DMS 273 (cell line): ENCODE data around the gene STK11.

Experiments used
- DNase-seq: peaks from one replicate; lab custom pipeline; 2025; ENCODE audit not compliant: unreplicated experiment; lab: John Stamatoyannopoulos, UW

The STK11 gene, protein sequence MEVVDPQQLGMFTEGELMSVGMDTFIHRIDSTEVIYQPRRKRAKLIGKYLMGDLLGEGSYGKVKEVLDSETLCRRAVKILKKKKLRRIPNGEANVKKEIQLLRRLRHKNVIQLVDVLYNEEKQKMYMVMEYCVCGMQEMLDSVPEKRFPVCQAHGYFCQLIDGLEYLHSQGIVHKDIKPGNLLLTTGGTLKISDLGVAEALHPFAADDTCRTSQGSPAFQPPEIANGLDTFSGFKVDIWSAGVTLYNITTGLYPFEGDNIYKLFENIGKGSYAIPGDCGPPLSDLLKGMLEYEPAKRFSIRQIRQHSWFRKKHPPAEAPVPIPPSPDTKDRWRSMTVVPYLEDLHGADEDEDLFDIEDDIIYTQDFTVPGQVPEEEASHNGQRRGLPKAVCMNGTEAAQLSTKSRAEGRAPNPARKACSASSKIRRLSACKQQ

DNA sequence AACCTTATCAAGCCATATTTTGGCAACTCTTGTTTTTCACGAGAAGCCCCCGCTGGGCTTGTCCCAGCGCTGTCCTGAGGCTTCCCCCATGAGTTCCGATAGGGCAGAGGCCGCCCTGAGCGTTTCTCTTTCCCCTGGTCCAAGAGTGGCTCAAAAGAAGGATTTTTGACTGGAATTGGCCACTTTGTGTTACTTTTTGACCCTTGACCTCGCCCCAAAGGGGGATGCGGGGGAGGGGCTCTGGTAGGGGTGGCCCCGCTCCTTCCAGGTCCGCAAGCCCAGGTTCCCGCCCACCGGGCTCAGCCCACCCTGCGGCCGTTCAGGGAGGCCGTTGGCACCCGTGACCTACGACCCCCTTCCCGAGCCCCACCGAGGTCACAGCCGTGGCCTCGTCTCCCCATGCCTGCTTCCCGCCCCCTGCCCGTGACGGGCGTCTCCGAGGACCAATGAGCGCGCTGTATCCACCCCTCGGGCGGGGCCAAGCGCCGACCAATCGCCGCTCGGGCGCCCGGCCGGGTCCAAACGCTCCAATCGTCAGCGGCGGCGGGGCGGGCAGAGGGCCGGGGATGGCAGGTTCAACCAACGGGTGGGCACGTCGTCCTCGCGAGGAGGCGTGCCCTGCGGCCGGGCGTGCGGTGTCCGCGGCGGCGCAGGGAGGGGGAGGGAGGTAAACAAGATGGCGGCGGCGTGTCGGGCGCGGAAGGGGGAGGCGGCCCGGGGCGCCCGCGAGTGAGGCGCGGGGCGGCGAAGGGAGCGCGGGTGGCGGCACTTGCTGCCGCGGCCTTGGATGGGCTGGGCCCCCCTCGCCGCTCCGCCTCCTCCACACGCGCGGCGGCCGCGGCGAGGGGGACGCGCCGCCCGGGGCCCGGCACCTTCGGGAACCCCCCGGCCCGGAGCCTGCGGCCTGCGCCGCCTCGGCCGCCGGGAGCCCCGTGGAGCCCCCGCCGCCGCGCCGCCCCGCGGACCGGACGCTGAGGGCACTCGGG lies at the start of gene STK11:
Gene STK11, plus strand, starts transcription at position 665 of the 986 bp plus-strand sequence. CDS start 1,136 bp downstream, outside the sequence.
- DNase-seq = peak; percentile 99

DNA sequence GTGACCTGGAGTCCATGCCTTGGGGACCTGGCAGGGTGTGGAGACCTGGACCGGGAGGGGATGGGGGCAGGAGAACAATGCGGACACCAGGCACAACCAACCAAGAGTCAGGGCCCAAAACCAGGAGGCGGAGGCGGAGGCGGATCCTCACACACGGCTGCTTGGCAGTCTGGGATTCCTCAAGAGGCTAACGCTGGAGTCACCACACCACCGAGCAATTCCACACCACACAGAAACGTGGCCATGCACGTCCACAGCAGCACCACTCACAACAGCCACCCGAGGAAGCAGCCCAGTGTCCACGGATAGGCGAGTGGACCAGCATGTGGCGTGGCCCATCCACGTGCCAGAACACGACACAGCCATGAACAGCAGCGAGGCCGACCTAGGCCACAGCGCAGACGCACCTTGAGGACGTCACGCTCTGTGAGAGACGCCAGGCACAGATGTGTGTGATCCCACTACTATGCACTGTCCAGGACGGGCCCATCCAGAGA lies 49.2 kb upstream of the STK11 start:
- no peak for DNase-seq

DNA sequence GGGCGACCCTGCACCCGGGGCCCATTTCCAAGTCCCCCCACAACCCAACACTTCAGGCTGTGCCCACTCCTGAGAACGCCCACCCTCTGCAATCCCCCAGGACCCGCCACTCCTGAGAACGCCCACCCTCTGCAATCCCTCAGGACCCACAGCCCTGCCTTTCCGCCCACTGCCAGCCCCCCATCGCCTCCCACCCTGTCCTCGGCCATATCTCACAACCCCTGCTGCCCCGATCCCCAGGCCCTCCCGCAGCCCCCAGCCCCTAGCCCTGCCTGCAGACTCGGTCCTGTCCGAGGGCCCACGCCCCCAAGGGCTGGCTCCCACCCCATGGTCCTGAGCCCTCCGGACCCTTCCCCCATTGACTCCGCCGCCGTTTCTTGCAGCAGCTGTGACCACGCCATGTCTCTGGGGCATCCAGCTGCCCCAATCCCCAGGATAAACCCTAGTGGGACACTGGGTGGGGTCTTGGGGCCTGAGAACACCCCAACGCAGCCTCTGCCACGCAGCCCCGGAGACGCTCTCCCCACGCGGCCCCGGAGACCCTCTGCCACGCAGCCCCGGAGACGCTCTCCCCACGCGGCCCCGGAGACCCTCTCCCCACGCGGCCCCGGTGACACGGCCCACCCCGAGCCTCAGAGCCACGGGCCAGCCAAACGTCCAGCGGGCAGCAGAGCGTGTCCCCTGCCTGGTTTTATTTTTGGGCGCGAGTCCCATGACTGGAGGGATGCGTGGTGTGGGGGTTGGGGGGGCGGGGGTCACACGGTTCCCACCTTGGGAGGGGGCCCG lies 48.6 kb upstream of the STK11 start:
- DNase-seq = no peak

DNA sequence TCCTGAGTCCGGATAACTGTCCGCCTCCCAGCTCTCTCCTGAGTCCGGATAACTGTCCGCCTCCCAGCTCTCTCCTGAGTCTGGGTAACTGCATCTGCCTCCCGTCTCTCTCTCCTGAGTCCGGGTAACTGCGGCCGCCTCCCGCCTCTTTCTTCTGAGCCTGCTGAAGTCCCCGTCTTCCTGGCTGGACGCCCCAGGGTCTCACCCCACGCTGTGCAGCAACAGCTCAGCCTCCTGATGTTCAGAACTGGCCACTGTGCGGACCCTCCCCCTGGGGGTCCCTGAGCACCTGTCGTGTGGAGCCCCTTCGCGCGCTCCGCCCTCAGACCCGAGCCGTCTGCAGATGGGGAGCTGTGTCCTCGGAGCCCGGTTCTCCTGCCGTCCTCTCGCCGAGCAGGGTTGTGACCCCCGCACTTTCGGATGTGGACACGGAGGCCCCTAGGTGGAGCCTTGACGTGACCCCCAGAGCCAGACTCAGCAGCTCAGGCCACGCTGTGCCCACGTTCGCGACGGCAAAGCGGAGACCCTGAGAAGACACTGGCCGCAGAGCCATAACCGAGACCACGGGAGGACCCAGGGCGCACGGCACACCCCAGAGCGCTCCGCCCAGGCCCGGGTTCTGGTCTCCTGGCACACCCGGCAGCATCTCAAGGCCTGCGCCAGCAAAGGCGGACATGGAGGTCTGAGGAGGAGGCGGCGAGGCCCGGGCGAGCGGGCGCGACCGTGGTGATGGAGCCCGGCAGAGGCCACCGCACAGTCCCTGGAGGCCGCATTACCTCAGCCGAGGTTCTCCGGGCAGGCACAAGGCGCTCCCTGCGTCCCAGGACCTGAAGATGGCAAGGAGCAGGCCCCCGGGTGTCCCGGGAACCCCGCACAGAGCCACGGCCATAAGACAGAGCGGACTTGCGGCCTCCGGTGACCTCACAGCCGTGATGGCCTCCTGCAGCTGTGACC lies 47.4 kb upstream of the STK11 start:
- DNase-seq = no peak

DNA sequence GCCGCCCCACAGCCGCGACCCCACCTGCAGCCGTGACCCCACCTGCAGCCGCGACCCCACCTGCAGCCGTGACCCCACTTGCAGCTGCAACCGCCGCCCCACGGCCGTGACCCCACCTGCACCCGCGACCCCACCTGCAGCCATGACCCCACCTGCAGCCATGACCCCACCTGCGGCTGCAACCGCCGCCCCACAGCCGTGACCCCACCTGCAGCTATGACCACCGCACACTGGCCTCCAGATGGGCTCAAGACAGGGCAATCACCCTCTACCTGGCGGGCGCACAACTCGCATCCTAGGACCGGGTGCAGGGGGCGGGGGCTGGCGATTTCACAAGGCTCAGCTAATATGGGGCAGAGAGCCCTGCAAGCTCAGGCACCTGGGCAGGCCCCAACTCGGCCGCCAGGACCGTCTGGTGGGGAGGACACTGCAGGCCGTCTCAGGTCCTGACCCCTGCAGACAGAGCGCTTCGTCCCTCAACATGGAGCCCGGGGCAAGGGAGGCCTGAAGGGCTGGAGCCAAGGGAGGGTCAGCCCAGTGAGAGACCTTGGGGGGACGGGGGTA lies 46.6 kb upstream of the STK11 start:
- DNase-seq = no peak

DNA sequence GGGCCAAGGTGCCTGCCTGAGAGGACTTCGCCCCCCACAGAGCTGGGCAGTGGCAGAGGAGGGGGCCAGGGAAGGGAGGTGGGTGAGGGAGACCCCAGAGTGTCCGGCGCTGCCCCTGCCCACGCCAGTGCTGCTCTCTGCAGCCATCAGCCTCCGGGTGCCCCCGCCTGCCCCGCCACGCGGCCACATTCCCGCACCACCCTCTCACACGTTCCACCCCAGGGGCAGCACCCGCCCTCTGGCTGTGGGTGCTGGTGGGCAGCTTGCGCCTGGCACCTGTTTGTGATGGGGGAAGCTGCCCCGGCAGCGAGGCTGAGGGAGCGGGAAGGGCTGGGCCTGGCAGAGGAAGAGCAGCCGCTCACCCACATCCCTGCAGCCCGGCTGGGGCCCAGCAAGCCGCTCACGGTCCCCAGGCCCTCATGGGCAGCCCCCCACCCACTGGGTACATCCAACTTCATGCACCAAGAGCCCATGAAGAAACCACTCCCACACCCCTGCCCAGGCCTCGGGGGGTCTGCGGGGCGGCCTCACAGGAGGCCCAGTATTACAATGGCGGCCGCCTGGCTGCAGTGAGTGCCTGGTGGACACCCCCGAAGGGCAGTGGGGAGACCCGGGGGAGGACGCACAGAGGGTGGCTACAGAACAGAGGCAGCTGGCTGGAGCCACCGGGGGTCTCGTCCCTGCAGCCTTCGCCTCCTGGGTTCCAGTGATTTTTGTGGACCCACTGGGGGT lies 45.5 kb upstream of the STK11 start:
- DNase-seq = no peak

DNA sequence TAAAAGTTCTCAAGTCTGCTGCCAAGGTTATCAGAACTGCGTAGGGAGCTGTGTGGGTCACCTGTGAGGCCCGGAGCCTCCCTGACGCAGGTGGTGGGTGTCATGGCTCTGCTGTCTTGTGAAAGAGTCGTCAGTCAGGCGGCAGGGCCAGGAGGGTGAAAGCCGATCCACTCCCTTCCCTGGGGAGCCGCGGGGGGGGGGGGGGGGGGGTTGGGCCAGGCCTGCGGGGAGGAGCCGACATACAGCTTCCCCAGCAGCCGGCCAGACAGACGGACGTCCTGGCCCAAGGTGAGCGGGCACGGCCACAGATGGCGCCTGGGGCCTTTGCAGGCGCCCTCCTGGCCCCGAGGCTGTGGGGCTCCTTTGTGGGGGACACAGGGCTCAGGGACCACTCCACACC lies 43.9 kb upstream of the STK11 start:
- peak; percentile 66 for DNase-seq

DNA sequence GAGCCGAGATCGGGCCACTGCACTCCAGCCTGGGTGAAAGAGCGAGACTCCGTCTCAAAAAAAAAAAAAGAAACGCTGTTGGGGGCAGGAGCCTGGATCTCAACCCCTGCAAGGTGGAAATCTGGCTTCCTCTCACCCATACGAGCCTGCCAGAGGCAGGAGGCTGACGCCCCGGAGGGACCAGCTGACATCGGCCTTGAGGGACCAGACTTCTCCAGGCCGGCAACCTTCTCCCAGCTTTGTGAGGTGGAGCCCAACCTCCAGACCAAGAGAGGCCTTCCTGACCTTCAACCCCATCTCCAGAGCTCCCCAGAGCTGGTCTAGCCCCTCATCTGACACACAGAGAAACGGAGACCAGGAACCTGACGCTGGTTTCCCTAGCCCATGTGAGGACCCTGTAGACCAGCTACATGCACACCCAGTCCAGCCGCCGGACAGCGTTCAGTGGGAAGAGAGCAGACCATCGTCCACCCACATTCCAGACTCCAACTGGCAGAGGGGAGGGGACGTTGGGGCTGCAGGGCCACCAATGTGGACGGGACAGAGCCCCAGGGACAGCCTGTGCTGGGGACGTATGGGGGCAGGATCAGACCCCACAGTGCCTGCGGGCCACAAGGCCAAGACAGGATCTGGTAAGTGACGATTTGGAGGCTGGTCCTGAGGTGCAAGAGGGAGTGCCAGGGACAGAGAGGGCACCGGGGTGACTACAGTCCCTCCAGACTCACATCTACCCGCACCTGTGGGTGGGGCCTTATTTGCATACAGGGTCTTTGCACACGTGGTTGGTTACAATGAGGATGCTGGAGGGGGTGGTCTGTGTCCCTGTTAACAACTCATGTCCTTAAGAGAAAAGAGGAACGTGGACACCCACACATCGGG lies 42.9 kb upstream of the STK11 start:
- DNase-seq = no peak

DNA sequence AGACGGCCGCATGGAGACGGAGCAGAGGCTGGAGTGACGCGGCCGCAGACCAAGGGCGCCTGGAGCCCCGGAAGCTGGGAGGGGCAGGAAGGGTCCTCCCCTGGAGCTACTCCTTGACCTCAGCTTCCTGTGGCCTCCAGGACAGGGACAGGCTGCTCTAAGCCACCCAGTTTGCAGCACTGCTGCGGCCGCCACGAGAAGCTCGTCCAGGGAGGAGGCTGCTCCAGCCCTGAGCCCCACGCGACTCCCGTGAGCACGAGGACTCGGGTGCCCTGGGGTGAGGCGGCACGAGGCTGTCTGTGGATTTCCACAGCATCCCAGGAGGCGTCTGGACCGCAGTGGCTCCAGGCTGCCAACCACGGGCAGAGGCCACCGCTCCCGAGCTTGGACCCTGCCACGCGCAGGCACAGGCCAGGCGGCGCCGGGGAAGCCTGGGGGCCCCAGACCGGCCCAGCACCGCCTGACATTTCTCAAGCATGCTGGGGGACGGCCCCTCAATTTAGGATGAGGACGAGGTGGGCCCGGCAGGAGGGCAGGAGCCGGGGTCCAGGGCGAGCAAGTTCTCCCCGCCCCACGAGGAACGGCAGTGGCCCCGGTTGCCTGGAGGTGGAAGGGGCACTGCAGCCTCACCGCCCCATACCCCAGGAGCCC lies 42.2 kb upstream of the STK11 start:
- no peak for DNase-seq

DNA sequence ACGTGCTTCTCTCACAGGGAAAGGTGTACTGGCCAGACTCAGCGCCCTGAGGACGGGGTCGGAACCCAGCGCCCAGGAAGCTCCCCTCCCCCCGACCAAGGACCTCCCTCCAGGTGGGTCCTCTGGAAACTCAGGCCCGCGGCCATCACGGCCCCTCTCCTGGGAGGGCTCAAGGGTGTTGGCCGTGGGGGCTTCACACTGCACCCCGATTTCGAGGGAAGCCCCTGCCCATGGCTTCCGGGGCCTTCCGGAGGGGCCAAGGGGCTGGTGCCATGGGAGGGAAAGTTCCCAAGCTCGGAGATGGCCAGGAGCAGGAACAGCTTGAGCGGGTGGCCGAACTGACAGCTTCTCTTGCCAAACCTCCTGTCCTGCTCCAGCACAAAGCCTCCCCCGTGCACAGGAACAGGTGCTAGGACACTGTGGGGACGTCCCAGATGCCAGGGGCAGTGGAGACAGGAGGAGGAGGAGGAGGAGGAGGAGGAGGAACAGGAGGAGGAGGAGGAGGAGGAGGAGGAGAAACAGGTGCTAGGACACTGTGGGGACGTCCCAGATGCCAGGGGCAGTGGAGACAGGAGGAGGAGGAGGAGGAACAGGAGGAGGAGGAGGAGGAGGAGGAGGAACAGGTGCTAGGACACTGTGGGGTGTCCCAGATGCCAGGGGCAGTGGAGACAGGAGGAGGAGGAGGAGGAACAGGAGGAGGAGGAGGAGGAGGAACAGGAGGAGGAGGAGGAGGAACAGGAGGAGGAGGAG lies 41.5 kb upstream of the STK11 start:
- no peak for DNase-seq

DNA sequence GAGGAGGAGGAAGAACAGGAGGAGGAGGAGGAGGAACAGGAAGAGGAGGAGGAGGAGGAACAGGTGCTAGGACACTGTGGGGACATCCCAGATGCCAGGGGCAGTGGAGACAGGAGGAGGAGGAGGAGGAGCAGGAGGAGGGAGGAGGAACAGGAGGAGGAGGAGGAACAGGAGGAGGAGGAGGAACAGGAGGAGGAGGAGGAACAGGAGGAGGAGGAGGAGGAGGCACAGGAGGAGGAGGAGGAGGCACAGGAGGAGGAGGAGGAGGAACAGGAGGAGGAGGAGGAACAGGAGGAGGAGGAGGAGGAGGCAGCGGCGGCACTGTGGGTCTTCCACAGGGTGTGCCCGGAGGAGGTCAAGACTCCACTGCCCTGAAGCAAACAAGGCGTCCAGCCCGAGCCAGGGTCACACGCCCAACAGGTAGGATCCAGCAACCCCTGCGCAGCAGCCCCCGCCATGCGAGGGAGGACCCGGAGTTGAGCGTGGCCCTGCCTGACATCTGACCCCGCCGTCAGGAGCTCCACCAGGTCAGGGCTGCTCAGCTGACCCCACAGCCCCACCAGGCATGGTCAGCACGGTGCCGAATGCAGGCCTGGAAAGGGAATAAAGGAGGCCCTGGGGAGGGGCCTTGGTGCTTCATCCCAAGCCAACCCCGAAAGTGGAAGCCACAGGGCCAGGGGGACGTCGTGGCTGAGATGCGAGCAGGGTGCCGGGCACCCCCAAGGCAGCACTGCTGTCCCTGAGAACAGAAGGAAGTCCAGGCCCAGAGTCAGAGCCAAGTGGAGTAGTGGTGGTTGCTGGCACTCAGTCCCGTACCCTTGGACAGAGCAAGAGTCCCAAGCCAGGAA lies 40.7 kb upstream of the STK11 start:
- DNase-seq = no peak

DNA sequence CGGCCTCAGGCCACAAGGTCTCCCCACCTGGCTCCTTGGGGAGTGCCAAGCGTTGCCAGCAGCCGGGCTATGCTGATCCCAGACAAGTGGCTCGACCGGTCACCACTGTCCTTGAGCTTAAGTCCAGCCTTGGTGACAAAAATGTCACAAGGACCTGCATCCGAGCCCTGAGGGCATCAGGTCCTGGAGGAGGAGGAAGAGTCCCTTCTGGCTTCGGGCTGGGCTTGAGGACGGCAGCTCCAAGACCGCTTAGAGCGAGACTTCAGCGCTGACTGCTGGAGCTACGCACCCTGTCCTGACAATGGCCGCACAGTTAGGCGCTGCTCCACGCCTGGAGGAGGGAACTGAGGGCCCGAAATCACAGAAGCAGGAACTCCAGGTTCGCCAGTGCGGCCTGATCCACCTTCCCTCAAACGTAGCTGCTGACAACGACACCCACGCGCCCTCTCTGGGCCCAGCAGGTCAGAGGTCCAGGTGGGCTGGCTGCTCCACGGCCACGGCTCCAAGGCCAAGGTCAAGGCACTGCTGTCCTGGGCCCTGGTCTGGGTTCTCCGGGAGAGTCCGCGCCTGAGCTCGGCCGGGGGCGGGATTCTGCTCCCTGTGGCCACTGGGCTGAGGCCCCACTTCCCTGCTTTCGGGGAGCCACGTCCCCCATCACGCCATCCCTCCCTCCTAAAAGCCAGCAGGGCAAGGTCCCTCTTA lies 38.6 kb upstream of the STK11 start:
- DNase-seq = no peak

DNA sequence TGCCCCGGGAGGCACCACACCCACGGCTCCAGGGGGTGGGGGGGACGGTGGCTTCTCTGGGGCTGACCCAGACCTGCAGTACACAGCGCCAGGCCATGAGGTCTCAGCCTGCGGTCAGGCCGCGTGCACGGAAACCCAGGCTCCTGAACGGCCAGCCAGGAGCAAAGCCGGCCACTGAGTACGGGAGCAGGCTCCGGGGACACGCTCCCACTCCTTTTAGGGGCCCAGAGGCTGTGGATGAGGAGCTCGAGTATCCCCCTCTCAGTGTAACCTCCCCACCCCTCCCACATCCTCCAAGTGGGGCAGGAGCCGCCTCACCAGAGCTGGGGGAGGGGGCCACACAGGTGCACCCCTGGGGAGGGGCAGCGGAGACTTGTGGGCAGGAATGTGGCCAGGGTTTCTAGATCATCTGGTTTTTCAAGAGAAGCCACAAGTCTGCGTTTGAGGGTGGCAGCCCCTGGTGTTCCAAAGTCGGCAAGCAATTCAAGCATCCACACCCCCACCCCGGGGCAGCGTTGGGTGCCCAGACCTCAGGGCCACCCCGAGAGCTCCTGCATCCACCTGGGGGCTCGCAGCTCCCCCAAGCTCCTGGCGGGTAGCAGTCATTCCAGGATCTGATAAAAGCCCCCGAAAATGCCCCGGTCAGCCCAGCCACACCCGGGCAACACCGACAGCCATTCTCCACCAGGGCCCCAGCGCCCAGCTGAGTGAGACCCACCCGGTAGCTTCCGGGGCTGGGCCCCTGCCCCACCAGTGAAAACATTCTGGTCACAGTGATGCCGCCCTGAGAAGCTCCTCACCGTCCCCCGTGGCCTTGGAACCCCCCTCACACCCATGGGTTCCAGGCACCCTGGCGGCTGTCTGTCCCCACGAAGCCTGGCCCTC lies 37.6 kb upstream of the STK11 start:
- DNase-seq = no peak
